Vagina (tissue), 2 donors: ENCODE results near the gene ACSS1. TPM values are rescaled to one million over a fixed set of nuclear protein-coding genes. Genes with fewer than 3 reads are reported as not detected.
A peak's percentile ranks its signal among the peaks of the same experiment; 100 is the strongest.

Experiments
- DNase-seq, 2 donors: peaks; one replicate each; pipeline ENCODE4 v3.0.0-alpha.2; 2017; ENCODE audit errors: extremely low spot score in 2 of 2
- H3K27ac ChIP-seq: fragments of 200-600 bp; sonication (generic); one replicate; pipeline ENCODE4 v1.5.1; 2019
- H3K27me3 ChIP-seq: fragments of 200-600 bp; sonication (generic); one replicate; pipeline ENCODE4 v1.5.1; 2019
- H3K36me3 ChIP-seq, 2 donors: fragments of 200-600 bp; sonication (generic); one replicate each; pipeline ENCODE4 v1.5.1; 2017 to 2019
- H3K4me1 ChIP-seq: fragments of 200-600 bp; sonication (generic); one replicate; pipeline ENCODE4 v1.5.1; 2019
- H3K4me3 ChIP-seq, 2 donors: fragments of 200-600 bp; sonication (generic); 1 replicate in 1 of 2; 2 replicates in 1 of 2; pipeline ENCODE4 v1.5.1; 2016 to 2019
- H3K9me3 ChIP-seq: fragments of 200-600 bp; sonication (generic); one replicate; pipeline ENCODE4 v1.5.1; 2019
- POLR2A ChIP-seq, 2 donors: fragments of 450-650 bp; IDR thresholded peaks; one replicate each; pipeline ENCODE4 v1.6.1; 2017; ENCODE audit warnings: antibody characterized with exemption in 2 of 2, mild to moderate bottlenecking in 2 of 2, moderate library complexity in 2 of 2
- POLR2AphosphoS5 ChIP-seq, 2 donors: sonication (generic); formaldehyde crosslinking; IDR thresholded peaks; one replicate each; pipeline ENCODE4 v1.9.0; 2017; ENCODE audit warnings: antibody characterized with exemption in 2 of 2, mild to moderate bottlenecking in 2 of 2, low read depth in 1 of 2; ENCODE audit not compliant: insufficient read depth in 1 of 2
- intact Hi-C: fragments of 100-400 bp; cut with DNase I; formaldehyde crosslinking; loops from one replicate; pipeline ENCODE4 v1.15.1; 2023
- total RNA-seq: library from RNA; depleted of rRNA; stranded (reverse); fragments of >200 nt; gene quantifications from one replicate; pipeline ENCODE4 v1.2.3, GENCODE V29; 2016
- TF ChIP-seq, protein P1 (sequence below), 3 experiments: fragments of 450-650 bp in 2 of 3; fragments of 200-600 bp in 1 of 3; sonication (generic) in 1 of 3; IDR thresholded peaks; one replicate each; pipeline ENCODE4 v1.5.1; 2017 to 2019; ENCODE audit warnings: antibody characterized with exemption in 3 of 3, mild to moderate bottlenecking in 2 of 3, moderate library complexity in 2 of 3

The ACSS1 gene
- total RNA-seq, 1 donor from 2014 or later = 26.3 TPM

DNA sequence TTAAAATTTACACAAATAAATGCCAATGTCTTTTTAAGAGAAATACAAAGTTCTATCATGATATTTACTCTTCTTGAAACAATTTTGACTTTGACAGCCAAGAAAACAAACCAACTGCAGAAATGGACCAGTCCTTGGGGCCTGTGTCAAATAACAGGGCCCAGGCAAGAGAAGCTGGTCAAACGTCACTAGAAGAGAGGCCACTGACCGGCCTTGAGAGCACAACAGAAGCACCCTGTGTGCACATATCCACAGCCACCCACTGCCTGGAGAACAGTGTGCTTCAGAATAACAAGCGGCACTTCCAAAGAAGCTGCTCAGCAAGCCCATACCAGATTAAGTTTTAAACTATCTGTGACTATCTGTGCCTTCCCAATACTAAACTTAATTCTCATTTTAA is 80.1 kb downstream of the ACSS1 start:
- Histone ChIP-seq H3K9me3 (no peaks in the 10 kb centered on the region), H3K27ac (no peak overlapping the region), H3K4me1 (no peaks in the 10 kb centered on the region), H3K27me3 (no peaks in the 10 kb centered on the region), H3K36me3 (peaks cover 0 to 40% of the 10 kb centered on the region in 2 donors), H3K4me3 (no peak overlapping the region)
- no peak for DNase-seq
- intact Hi-C loops = no loop called here
- no peak for TF ChIP-seq POLR2A (IDR thresholded peaks at IDR 0.05)
- TF ChIP-seq, protein P1, sequence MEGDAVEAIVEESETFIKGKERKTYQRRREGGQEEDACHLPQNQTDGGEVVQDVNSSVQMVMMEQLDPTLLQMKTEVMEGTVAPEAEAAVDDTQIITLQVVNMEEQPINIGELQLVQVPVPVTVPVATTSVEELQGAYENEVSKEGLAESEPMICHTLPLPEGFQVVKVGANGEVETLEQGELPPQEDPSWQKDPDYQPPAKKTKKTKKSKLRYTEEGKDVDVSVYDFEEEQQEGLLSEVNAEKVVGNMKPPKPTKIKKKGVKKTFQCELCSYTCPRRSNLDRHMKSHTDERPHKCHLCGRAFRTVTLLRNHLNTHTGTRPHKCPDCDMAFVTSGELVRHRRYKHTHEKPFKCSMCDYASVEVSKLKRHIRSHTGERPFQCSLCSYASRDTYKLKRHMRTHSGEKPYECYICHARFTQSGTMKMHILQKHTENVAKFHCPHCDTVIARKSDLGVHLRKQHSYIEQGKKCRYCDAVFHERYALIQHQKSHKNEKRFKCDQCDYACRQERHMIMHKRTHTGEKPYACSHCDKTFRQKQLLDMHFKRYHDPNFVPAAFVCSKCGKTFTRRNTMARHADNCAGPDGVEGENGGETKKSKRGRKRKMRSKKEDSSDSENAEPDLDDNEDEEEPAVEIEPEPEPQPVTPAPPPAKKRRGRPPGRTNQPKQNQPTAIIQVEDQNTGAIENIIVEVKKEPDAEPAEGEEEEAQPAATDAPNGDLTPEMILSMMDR (IDR thresholded peaks at IDR 0.05) = no peak
- no peak for TF ChIP-seq POLR2AphosphoS5 (IDR thresholded peaks at IDR 0.05; ENCODE audit: insufficient read depth in 1 of 2, low read depth in 1 of 2)

DNA sequence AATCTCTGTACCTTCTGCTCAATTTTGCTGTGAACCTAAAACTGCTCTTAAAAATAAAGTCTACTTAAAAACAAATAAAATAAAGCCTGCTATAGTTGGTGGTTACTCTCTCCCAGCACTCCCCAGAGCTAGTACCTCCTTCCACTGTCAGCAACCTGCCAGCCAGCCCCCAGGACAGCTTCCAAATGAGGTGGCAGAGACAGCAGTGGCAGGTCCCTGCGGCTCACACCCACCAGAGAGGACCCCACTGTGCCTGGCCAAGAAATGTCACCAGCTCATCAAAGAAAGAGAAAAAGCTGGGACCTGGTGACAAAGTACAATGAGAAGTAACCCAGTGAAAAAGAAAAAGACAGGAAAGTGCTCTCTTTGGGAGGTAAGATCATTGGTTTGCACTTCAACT is 80.6 kb downstream of the ACSS1 start:
- Histone ChIP-seq H3K27me3 (no peaks in the 10 kb centered on the region), H3K27ac (no peak overlapping the region), H3K4me3 (no peak overlapping the region), H3K9me3 (no peaks in the 10 kb centered on the region), H3K36me3 (peaks cover 0 to 41% of the 10 kb centered on the region in 2 donors), H3K4me1 (no peaks in the 10 kb centered on the region)
- peak in 1 of 2 donors; percentile 40 for DNase-seq
- intact Hi-C loops = no loop called here
- TF ChIP-seq, protein P1 (IDR thresholded peaks at IDR 0.05) = no peak
- no peak for TF ChIP-seq POLR2A (IDR thresholded peaks at IDR 0.05)
- TF ChIP-seq POLR2AphosphoS5 (IDR thresholded peaks at IDR 0.05; ENCODE audit: insufficient read depth in 1 of 2, low read depth in 1 of 2) = no peak

DNA sequence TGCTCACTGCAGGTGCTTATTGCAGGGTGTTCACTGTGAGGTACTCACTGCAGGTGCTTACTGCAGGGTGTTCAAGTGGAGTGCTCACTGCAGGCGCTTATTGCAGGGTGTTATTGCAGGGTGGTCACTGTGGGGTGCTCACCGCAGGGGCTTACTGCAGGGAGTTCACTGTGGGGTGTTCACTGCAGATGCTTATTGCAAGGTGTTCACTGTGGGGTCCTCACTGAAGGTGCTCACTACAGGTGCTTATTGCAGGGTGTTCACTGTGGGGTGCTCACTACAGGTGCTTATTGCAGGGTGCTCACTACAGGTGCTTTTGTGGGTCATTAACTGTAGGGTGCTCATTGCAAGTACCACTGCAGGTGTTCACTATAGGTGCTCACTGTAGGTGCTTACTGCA is 85.6 kb downstream of the ACSS1 start:
- H3K27ac ChIP-seq = no peak overlapping the region
- DNase-seq = peak in 1 of 2 donors; percentile 71
- intact Hi-C loops = no loop called here
- H3K36me3 ChIP-seq = peaks cover 0 to 73% of the 10 kb centered on the region in 2 donors
- TF ChIP-seq POLR2AphosphoS5 (IDR thresholded peaks at IDR 0.05; ENCODE audit: insufficient read depth in 1 of 2, low read depth in 1 of 2) (no peak), POLR2A (IDR thresholded peaks at IDR 0.05) (no peak)
- TF ChIP-seq, protein P1 (IDR thresholded peaks at IDR 0.05) = no peak
- no peaks in the 10 kb centered on the region for H3K4me1 ChIP-seq
- no peak overlapping the region for H3K4me3 ChIP-seq
- no peaks in the 10 kb centered on the region for H3K9me3 ChIP-seq
- H3K27me3 ChIP-seq = no peaks in the 10 kb centered on the region

DNA sequence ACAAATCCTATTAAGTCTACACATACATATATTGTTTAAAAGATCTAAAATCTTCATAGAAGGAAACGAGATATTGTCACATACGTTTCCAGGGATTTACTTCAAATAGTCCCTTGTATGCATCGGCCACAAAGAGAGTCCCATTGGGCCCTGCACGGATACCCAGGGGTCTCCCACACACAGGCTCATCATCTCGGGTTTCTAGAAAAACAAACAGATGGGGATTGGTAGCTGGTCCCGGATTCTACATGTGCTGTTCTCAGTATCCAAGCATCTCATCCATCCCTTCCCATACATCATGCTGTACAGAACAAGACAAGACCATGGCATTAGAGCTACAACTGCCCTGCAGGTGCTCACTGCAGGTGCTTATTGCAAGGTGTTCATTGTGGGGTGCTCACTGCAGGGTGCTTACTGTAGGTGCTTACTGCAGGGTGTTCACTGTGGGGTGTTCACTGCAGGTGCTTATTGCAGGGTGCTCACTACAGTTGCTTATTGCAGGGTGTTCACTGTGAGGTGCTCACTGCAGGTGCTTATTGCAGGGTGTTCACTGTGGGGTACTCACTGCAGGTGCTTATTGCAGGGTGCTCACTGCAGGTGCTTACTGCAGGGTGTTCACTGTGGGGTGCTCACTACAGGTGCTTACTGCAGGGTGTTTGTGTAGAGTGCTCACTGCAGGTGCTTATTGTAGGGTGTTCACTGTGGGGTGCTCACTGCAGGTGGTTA is 86.4 kb downstream of the ACSS1 start:
- H3K36me3 ChIP-seq = peaks cover 0 to 72% of the 10 kb centered on the region in 2 donors

More for the DNA sequence above, 86.4 kb downstream of the ACSS1 start:
- peak; percentile 37 to 93 for DNase-seq
- intact Hi-C loops = no loop called here
- Histone ChIP-seq H3K9me3 (no peaks in the 10 kb centered on the region), H3K4me3 (no peak overlapping the region), H3K4me1 (no peaks in the 10 kb centered on the region), H3K27ac (no peak overlapping the region), H3K27me3 (no peaks in the 10 kb centered on the region)
- TF ChIP-seq POLR2AphosphoS5 (IDR thresholded peaks at IDR 0.05; ENCODE audit: insufficient read depth in 1 of 2, low read depth in 1 of 2) (no peak), POLR2A (IDR thresholded peaks at IDR 0.05) (no peak)
- TF ChIP-seq, protein P1 (IDR thresholded peaks at IDR 0.05) = no peak
